HS-5 (cell line): Measurements from ENCODE around the gene ERVK3-1.

Experiments used
- DNase-seq: peaks from one replicate; pipeline ENCODE4 v3.0.0-alpha.2; 2012; ENCODE audit warnings: low read depth

Gene ERVK3-1

GRCh38 chr19:58364146-58364545 lies 59.0 kb downstream of the ERVK3-1 start:
- DNase-seq = no peak
